PC-3 (cell line): ENCODE measurements around the gene ZNF701.

Experiments used
- CTCF ChIP-seq: fragments of 300-600 bp; sonication (generic); conservative IDR thresholded peaks from 2 replicates; pipeline ENCODE4 v1.5.1; 2017; ENCODE audit warnings: antibody characterized with exemption, low read depth, mild to moderate bottlenecking, low read length
- EZH2 ChIP-seq: fragments of 300-600 bp; sonication (generic); IDR thresholded peaks from one replicate; pipeline ENCODE4 v1.6.1; 2017; ENCODE audit warnings: antibody characterized with exemption, mild to moderate bottlenecking, low read length; ENCODE audit not compliant: unreplicated experiment

GRCh38 chr19:52635786-52636570, 65.9 kb downstream of the ZNF701 start:
- TF ChIP-seq CTCF, result no peak
- no peak for TF ChIP-seq EZH2
